Aorta (tissue), 5 donors: ENCODE results near the gene NUCB1. TPM values are rescaled to one million over a fixed set of nuclear protein-coding genes. Genes with fewer than 3 reads are reported as not detected.
"Not testable (repeated sequence)": the region's sequence is repeated elsewhere in the genome, so short reads cannot be mapped to it uniquely, and the experiment has no call there.

Source experiments
- ATAC-seq: fragments of 200-7000 bp; cut with Tn5 transposase; one replicate; pipeline ENCODE4 v1.9.1; 2022; ENCODE audit warnings: moderate library complexity; ENCODE audit not compliant: low FRiP score
- DNase-seq, 2 donors: peaks; one replicate each; pipeline ENCODE4 v3.0.0-alpha.2; 2020
- H3K27ac ChIP-seq, 2 donors: one replicate each; pipeline ENCODE4 v1.5.1; 2013; ENCODE audit warnings: low read length in 2 of 2, mild to moderate bottlenecking in 2 of 2, moderate library complexity in 2 of 2, control low read depth in 1 of 2, inconsistent platforms in 1 of 2, low read depth in 1 of 2
- H3K27me3 ChIP-seq, 2 donors: one replicate each; pipeline ENCODE4 v1.6.1; 2013; ENCODE audit warnings: control low read depth in 1 of 2, low read length in 1 of 2, mild to moderate bottlenecking in 1 of 2, moderate library complexity in 1 of 2; ENCODE audit not compliant: insufficient read depth in 2 of 2, control insufficient read depth in 1 of 2
- H3K36me3 ChIP-seq, 2 donors: one replicate each; pipeline ENCODE4 v1.6.1; 2013; ENCODE audit warnings: control low read depth in 1 of 2, low read length in 1 of 2, mild to moderate bottlenecking in 1 of 2; ENCODE audit not compliant: insufficient read depth in 2 of 2, control insufficient read depth in 1 of 2
- H3K4me1 ChIP-seq, 2 donors: one replicate each; pipeline ENCODE4 v1.6.1; 2013; ENCODE audit warnings: low read length in 2 of 2, control low read depth in 1 of 2, mild to moderate bottlenecking in 1 of 2, moderate library complexity in 1 of 2; ENCODE audit not compliant: insufficient read depth in 2 of 2, control insufficient read depth in 1 of 2
- H3K4me3 ChIP-seq, 2 donors: one replicate each; pipeline ENCODE4 v1.5.1; 2013; ENCODE audit warnings: low read length in 2 of 2, control low read depth in 1 of 2, mild to moderate bottlenecking in 1 of 2
- H3K9me3 ChIP-seq: one replicate; pipeline ENCODE4 v1.6.1; 2013; ENCODE audit warnings: mild to moderate bottlenecking, low read length; ENCODE audit not compliant: control insufficient read depth
- WGBS, 2 donors: extraction: QIAGEN DNeasy Blood & Tissue Kit; methylation state at CpG; one replicate each; pipeline ENCODE4 v1.1.7; 2013; 5-methylcytosine and 5-hydroxymethylcytosine counted together
- intact Hi-C, 2 donors: fragments of 100-400 bp; cut with DNase I; formaldehyde crosslinking; loops; one replicate each; pipeline versions ENCODE4 v1.14.2 to v1.15.0; 2022
- polyA plus RNA-seq, 2 donors: library from polyadenylated mRNA; stranded (reverse); fragments of 200-250 nt; gene quantifications; one replicate each; pipeline ENCODE4 v1.2.3, GENCODE V29; 2013
- total RNA-seq, 2 donors: library from RNA; stranded (reverse); fragmentation: NEBNext Ultra II Directional; extraction: Animal tissue kit (Norgen Biotek cat#: 25700); gene quantifications; one replicate each; pipeline ENCODE4 v1.2.1, GENCODE V29; 2021
- donor health status: healthy with polysubstance abuse.
- donor health status: Bipolar disorder and iron deficiency.
- donor health status: DM: no; HTN: no; CAD: no.
- donor health status: DM: no; HTN: no; CAD: no.
- donor health status: DM: yes; HTN: yes; CAD: no.

Gene NUCB1
- total and polyA plus RNA-seq, 4 donors: 82.9 to 380 (median 325) TPM

DNA sequence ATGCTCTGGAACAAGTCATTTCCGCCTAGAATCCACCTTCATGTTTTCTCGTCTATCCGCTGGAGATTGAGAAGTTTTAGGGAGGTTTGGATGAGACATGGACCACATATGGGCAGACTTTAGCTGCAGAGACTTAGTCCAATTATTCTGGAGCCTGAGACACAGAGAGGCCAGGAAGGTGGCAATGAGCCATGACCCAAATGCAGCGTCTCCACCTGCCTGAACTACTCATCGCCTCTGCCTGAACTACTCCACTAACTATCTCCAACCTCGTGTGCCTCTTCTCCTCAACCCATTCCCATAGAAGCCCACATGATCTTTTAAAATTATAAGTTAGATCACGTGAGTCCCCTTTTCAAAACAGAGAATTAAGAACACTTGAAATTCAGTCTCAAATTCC, 37.3 kb upstream of the NUCB1 start:
- Histone ChIP-seq H3K27ac (no peak overlapping the region), H3K9me3 (no peaks in the 10 kb centered on the region), H3K27me3 (no peaks in the 10 kb centered on the region), H3K36me3 (no peaks in the 10 kb centered on the region), H3K4me3 (no peak overlapping the region), H3K4me1 (no peaks in the 10 kb centered on the region)
- ATAC-seq (no peak), DNase-seq (no peak)
- 83 to 84% methylated on average over 7 of the region's 7 CpGs for WGBS, 2 donors
- intact Hi-C loops: no loop called here

DNA sequence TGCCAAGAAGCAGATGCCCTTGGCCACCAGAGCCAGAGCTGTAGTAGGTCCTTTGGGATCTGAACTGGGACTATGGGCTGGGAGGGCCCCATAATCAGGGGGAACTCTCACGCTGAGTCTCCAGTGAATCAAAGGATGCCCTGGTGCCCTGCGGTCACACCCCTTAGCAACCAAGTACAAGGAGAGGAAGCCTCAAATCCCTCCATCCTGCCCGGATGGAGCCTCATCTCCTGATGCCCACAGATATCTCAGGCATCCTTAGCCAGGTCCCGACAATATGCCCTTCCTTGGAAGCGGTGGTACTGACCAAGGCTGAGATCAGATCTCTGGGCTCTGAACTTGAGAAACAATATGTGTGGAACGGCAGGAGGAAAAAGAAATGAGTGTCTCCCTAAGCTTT, 33.4 kb upstream of the NUCB1 start:
- ATAC-seq: no peak
- H3K9me3 ChIP-seq: no peaks in the 10 kb centered on the region
- no peaks in the 10 kb centered on the region for H3K36me3 ChIP-seq
- no peaks in the 10 kb centered on the region for H3K27me3 ChIP-seq
- H3K27ac ChIP-seq: no peak overlapping the region
- WGBS, 2 donors: 78 to 83% methylated on average over 6 of the region's 6 CpGs
- DNase-seq: no peak
- no peak overlapping the region for H3K4me3 ChIP-seq
- no peaks in the 10 kb centered on the region for H3K4me1 ChIP-seq
- intact Hi-C loops: no loop called here

DNA sequence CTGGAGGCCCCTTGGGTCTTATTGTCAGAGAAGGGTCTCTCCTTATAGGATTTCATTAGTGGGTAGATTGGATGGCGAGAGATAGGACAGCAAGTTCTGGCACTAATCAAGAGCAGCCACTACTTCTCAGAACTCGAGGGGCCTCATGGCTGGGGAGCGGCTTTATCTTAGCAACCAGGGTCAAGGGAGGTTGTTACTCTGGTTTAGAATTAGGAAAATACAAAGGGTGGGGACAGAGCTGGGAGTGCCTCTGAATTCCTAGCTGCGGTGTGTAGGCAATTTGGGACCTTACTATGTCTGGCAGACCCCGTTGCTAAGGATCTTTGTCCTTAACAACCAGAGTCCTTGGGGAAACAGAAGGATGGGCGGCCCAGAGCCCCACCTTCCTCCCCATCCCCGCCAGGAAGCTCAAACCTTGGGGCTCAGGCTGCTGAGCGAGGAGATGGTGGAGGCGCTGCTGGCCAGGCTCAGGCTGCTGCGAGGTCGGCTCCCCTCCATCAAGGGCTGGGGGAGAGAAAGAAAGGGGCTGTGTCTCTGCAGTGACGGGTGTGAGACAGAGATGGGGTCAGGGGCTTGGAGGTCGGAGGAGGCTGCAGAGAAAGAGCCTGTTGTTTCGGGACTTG, 32.9 kb upstream of the NUCB1 start:
- Histone ChIP-seq H3K36me3 (no peaks in the 10 kb centered on the region), H3K9me3 (no peaks in the 10 kb centered on the region), H3K27me3 (no peaks in the 10 kb centered on the region), H3K27ac (no peak overlapping the region), H3K4me3 (peak overlapping the region in 1 of 2 donors; percentile 36), H3K4me1 (no peaks in the 10 kb centered on the region)
- intact Hi-C loops: no loop called here
- ATAC-seq (no peak), DNase-seq (no peak)
- 43 to 51% methylated on average over 14 of the region's 14 CpGs for WGBS, 2 donors

DNA sequence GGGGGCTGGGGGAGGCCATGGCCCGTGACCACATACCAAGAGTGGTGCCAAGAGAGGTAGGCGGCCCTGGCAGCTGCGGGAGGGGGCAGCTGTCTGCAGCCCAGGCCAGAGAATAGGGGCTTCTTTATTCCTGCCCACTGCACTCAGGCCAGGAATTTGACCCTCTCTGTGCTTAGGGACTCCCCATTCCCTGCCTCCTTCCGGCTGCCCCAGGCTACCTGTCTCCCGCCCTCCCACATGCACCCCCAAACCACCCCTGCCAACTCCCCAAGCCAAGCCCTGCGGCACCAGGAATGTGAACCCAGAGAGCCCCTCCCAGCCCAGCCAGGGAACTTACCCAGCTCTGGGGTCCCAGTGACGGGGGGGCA, 32.4 kb upstream of the NUCB1 start:
- H3K27ac ChIP-seq: peak overlapping the region in 1 of 2 donors; percentile 9
- H3K4me3 ChIP-seq: peak overlapping the region in 1 of 2 donors; percentile 36
- no peaks in the 10 kb centered on the region for H3K27me3 ChIP-seq
- no peaks in the 10 kb centered on the region for H3K36me3 ChIP-seq
- no peaks in the 10 kb centered on the region for H3K4me1 ChIP-seq
- no peak for ATAC-seq
- 5 to 8% methylated on average over 6 to 7 of the region's 7 CpGs for WGBS, 2 donors
- no peaks in the 10 kb centered on the region for H3K9me3 ChIP-seq
- intact Hi-C loops: no loop called here
- no peak for DNase-seq

DNA sequence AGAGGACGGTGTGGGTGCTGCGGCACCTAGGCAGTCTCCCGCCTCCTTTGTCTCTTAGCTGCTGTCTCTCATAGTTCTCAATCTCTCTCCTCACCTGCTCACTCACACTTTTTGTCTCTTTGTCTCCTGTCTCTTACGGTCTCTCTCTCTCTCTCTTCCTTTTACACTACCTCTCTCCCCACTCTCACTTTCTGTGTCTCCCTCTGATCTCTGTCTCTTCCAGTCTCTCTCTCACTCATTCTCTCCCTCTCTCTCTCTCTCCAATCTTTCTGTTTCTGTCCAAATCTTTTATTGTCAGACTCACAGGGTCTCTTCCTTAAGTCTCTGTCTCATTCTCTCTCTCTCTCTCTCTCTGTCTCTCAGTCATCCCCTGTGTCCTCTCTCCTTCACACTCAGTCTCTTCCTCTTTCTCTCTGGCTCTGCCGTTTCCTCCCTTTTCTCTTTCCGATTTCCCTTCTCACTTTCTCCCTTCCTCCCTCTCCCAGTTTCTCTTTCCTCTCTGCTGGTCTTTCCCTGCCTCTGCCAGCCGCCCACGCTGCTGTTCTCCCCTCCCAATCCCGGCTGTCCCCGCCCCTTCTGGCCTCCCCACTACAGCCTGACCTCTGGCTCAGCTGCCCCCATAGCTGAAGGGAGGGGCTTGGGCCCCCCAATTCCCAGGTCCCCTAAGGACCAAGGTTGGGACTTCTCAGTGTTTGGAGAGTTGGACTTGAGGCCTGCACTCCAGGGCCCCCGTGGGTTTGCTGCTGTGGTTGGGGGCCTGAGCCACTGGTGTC, 31.8 kb upstream of the NUCB1 start, which contains the start of gene PLEKHA4:
PLEKHA4 (minus strand) TSS at position 504 of the 773 bp plus-strand sequence. CDS start 997 bp downstream, outside the sequence.
- no peaks in the 10 kb centered on the region for H3K36me3 ChIP-seq
- 1 to 6% methylated on average over 11 of the region's 11 CpGs for WGBS, 2 donors
- H3K27me3 ChIP-seq: no peaks in the 10 kb centered on the region
- H3K4me3 ChIP-seq: peak within 1 kb of the TSS in 1 of 2 donors; percentile 36
- peak within 1 kb of the TSS; percentile 20 to 54 for H3K27ac ChIP-seq
- ATAC-seq: peak; percentile 42
- H3K4me1 ChIP-seq: no peaks in the 10 kb centered on the region
- peak; percentile 89 to 95 for DNase-seq
- intact Hi-C loops: no loop called here
- H3K9me3 ChIP-seq: no peaks in the 10 kb centered on the region

DNA sequence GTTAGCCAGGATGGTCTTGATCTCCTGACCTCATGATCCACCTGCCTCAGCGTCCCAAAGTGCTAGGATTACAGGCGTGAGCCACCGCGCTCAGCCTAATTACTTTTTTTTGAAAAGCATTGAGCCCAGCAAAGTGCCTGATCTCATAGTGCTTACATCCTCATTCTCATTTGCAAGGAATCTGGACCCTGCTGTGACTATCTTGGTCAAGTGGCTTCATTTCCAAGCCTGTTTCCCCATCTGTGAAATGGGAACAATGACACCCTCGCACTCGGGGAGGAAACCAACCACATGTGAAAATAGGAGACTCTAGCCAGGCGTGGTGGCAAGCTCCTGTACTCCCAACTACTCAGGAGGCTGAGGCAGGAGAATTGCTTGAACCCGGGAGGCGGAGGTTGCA, 30.1 kb upstream of the NUCB1 start:
- DNase-seq (no peak), ATAC-seq (no peak)
- Histone ChIP-seq H3K36me3 (peaks cover 0 to 4% of the 10 kb centered on the region in 2 donors), H3K4me3 (no peak overlapping the region), H3K9me3 (no peaks in the 10 kb centered on the region), H3K27me3 (no peaks in the 10 kb centered on the region), H3K27ac (no peak overlapping the region), H3K4me1 (no peaks in the 10 kb centered on the region)
- 95 to 97% methylated on average over 9 of the region's 9 CpGs for WGBS, 2 donors
- intact Hi-C loops: loop anchor here (5.0 to 10.0 kb wide), 2 partner anchors 95 to 97 kb away; partner anchors contain the start of gene FTL (in 2 of the 2)

DNA sequence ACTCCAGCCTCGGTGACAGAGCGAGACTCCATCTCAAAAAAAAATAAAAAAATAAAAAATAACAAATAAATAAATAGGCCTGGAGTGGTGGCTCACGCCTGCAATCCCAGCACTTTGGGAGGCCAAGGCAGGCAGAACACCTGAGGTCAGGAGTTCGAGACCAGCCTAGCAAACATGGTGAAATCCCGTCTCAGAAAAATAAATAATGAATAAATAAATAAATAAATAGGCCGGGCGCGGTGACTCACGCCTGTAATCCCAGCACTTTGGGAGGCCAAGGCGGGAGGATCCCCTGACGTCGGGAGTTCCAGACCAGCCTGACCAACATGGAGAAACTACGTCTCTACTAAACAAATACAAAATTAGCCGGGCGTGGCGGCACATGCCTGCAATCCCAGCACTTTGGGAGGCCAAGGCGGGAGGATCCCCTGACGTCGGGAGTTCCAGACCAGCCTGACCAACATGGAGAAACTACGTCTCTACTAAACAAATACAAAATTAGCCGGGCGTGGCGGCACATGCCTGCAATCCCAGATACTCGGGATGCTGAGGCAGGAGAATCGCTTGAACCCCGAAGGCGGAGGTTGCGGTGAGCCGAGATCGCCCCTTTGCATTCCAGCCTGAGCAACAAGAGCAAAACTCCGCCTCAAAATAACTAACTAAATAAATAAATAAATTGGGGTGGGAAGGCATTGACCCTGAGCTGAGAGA, 28.5 kb upstream of the NUCB1 start:
- not testable (repeated sequence) for H3K4me1 ChIP-seq

DNA sequence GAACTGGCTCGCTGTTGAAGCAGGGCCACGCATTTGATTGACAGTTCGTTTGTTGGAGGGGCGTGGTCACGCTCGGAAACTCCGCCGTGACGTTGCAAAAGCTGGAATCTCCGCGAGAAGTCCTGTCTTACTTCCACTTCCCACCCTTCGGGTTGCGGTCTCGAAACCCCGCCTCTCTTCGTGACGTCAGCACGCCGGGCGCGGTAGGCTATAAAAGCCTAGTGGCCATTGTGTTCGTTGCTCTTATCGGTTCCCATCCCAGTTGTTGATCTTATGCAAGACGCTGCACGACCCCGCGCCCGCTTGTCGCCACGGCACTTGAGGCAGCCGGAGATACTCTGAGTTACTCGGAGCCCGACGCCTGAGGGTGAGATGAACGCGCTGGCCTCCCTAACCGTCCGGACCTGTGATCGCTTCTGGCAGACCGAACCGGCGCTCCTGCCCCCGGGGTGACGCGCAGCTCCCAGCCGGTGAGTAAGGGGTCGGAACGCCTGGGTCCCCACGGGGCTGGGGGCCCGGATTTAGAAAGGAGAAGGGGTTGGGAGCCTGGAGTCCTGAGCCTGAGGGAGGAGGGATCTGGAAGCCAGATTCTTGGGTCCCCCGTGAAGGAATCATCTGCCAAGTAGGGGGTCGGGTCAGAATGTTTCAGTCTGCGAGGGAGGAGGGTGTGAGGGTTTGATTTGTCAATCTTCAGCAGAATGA, 27.8 kb upstream of the NUCB1 start, which contains the start of gene PPP1R15A:
PPP1R15A (plus strand) TSS at position 240 of the 702 bp plus-strand sequence. CDS start 813 bp downstream, outside the sequence.
- DNase-seq: peak; percentile 97 to 99
- peak within 1 kb of the TSS; percentile 71 to 93 for H3K27ac ChIP-seq
- peaks cover 0 to 4% of the 10 kb centered on the region in 2 donors for H3K36me3 ChIP-seq
- no peaks in the 10 kb centered on the region for H3K4me1 ChIP-seq
- WGBS, 2 donors: 0% methylated on average over 53 of the region's 53 CpGs
- no peaks in the 10 kb centered on the region for H3K27me3 ChIP-seq
- intact Hi-C loops: loop anchor here (5.0 to 10.0 kb wide), 2 partner anchors 92 to 95 kb away; partner anchors contain the start of gene FTL (in 2 of the 2)
- H3K4me3 ChIP-seq: peak within 1 kb of the TSS; percentile 29 to 99
- ATAC-seq: peak; percentile 90
- H3K9me3 ChIP-seq: no peaks in the 10 kb centered on the region

More for the DNA sequence above, 28.5 kb upstream of the NUCB1 start:
- not testable (repeated sequence) for H3K4me3 ChIP-seq, H3K27ac ChIP-seq, ATAC-seq, DNase-seq, H3K27me3 ChIP-seq, H3K9me3 ChIP-seq, H3K36me3 ChIP-seq
- 82 to 85% methylated on average over 25 to 31 of the region's 31 CpGs for WGBS, 2 donors
- intact Hi-C loops: loop anchor here (5.0 to 10.0 kb wide), 2 partner anchors 93 to 96 kb away; partner anchors contain the start of gene FTL (in 2 of the 2)
